Neuronal stem cell (in vitro differentiated cells): ENCODE data around the gene SMIM5.
A peak's percentile ranks its signal among the peaks of the same experiment; 100 is the strongest.

ENCODE experiments used
- DNase-seq: peaks from one replicate; pipeline ENCODE4 v3.0.0-alpha.2; 2013; ENCODE audit warnings: low spot score
- H2AFZ ChIP-seq: one replicate; pipeline ENCODE4 v1.6.1; 2013; ENCODE audit warnings: mild to moderate bottlenecking, low read length, inconsistent platforms
- H2AK5ac ChIP-seq: 2 replicates; pipeline ENCODE4 v1.6.1; 2013; ENCODE audit warnings: low read depth, mild to moderate bottlenecking, inconsistent platforms, low read length, moderate library complexity, mixed read lengths
- H2BK120ac ChIP-seq: 2 replicates; pipeline ENCODE4 v1.6.1; 2013; ENCODE audit warnings: low read depth, mild to moderate bottlenecking, inconsistent platforms, low read length, moderate library complexity, mixed read lengths
- H2BK12ac ChIP-seq: one replicate; pipeline ENCODE4 v1.6.1; 2013; ENCODE audit warnings: low read length, inconsistent platforms
- H2BK15ac ChIP-seq: 2 replicates; pipeline ENCODE4 v1.6.1; 2013; ENCODE audit warnings: mild to moderate bottlenecking, low read length, inconsistent platforms, mixed read lengths
- H2BK5ac ChIP-seq: one replicate; pipeline ENCODE4 v1.6.1; 2013; ENCODE audit warnings: inconsistent platforms, mild to moderate bottlenecking, low read length, moderate library complexity
- H3K14ac ChIP-seq: one replicate; pipeline ENCODE4 v1.6.1; 2013; ENCODE audit warnings: low read length, inconsistent platforms
- H3K18ac ChIP-seq: 2 replicates; pipeline ENCODE4 v1.6.1; 2013; ENCODE audit warnings: low read length, inconsistent platforms
- H3K23ac ChIP-seq: 2 replicates; pipeline ENCODE4 v1.6.1; 2013; ENCODE audit warnings: low read depth, mild to moderate bottlenecking, mixed read lengths, low read length, inconsistent platforms; ENCODE audit not compliant: poor library complexity
- H3K27ac ChIP-seq: replicated peaks from 3 replicates; pipeline ENCODE4 v1.5.1; 2013; ENCODE audit warnings: low read length, inconsistent platforms
- H3K27me3 ChIP-seq, 3 experiments: 2 replicates each; pipeline ENCODE4 v1.6.1; 2013; ENCODE audit warnings: low read length in 3 of 3, mild to moderate bottlenecking in 2 of 3, inconsistent platforms in 1 of 3, low read depth in 1 of 3, mixed read lengths in 1 of 3, moderate library complexity in 1 of 3; ENCODE audit not compliant: control insufficient read depth in 3 of 3, insufficient read depth in 3 of 3
- H3K36me3 ChIP-seq, 2 donors: replicated peaks in 1 of 2; 2 replicates each; pipeline ENCODE4 v1.6.1; 2013; ENCODE audit warnings: low read length in 2 of 2; ENCODE audit not compliant: control insufficient read depth in 2 of 2, insufficient read depth in 2 of 2
- H3K4ac ChIP-seq: 2 replicates; pipeline ENCODE4 v1.6.1; 2013; ENCODE audit warnings: inconsistent platforms, mild to moderate bottlenecking, low read length, moderate library complexity
- H3K4me1 ChIP-seq, 2 donors: 1 replicate in 1 of 2; 2 replicates in 1 of 2; pipeline ENCODE4 v1.6.1; 2013; ENCODE audit warnings: low read length in 2 of 2, low read depth in 1 of 2; ENCODE audit not compliant: control insufficient read depth in 2 of 2, insufficient read depth in 1 of 2
- H3K4me2 ChIP-seq: one replicate; pipeline ENCODE4 v1.6.1; 2013; ENCODE audit warnings: mild to moderate bottlenecking, low read length, inconsistent platforms; ENCODE audit not compliant: insufficient read depth, poor library complexity, severe bottlenecking
- H3K4me3 ChIP-seq, 2 donors: 2 replicates each; pipeline ENCODE4 v1.5.1; 2013; ENCODE audit warnings: low read length in 2 of 2, mild to moderate bottlenecking in 2 of 2, inconsistent platforms in 1 of 2, moderate library complexity in 1 of 2
- H3K79me1 ChIP-seq: one replicate; pipeline ENCODE4 v1.6.1; 2013; ENCODE audit warnings: low read depth, mild to moderate bottlenecking, inconsistent platforms, low read length, moderate library complexity
- H3K9ac ChIP-seq: one replicate; pipeline ENCODE4 v1.6.1; 2013; ENCODE audit warnings: mild to moderate bottlenecking, low read depth, low read length, inconsistent platforms; ENCODE audit not compliant: poor library complexity
- H3K9me3 ChIP-seq, 2 donors: replicated peaks in 1 of 2; 2 replicates each; pipeline versions ENCODE3 to v1.6.1; 2013; ENCODE audit warnings: low read length in 2 of 2, mild to moderate bottlenecking in 2 of 2, inconsistent platforms in 1 of 2, low read depth in 1 of 2, mixed read lengths in 1 of 2, moderate library complexity in 1 of 2; ENCODE audit not compliant: control insufficient read depth in 2 of 2, insufficient read depth in 1 of 2
- H4K8ac ChIP-seq: one replicate; pipeline ENCODE4 v1.6.1; 2013; ENCODE audit warnings: low read depth, mild to moderate bottlenecking, inconsistent platforms, low read length, moderate library complexity
- H4K91ac ChIP-seq: one replicate; pipeline ENCODE4 v1.6.1; 2013; ENCODE audit warnings: low read length, low read depth, mild to moderate bottlenecking, inconsistent platforms; ENCODE audit not compliant: poor library complexity
- WGBS, 2 donors: extraction: QIAGEN DNeasy Blood & Tissue Kit; methylation state at CpG; one replicate each; pipeline ENCODE4 v1.1.7; 2013; ENCODE audit warnings: missing lambda C conversion rate in 2 of 2, mixed read lengths in 1 of 2; ENCODE audit not compliant: insufficient read length in 2 of 2, insufficient replicate concordance in 1 of 2; ENCODE audit errors: extremely low coverage in 2 of 2; 5-methylcytosine and 5-hydroxymethylcytosine counted together

Gene SMIM5

GRCh38 chr17:75668489-75668888, 35.3 kb downstream of the SMIM5 start:
- no peak overlapping the region for H3K23ac ChIP-seq
- H3K79me1 ChIP-seq = peaks cover 10% of the 10 kb centered on the region
- no peaks in the 10 kb centered on the region for H3K27me3 ChIP-seq
- no peaks in the 10 kb centered on the region for H3K9me3 ChIP-seq
- H2BK5ac ChIP-seq = no peak overlapping the region
- no peak overlapping the region for H3K4me2 ChIP-seq
- no peak overlapping the region for H2AFZ ChIP-seq
- no peak for DNase-seq
- no peak overlapping the region for H2BK12ac ChIP-seq
- peaks cover 1 to 11% of the 10 kb centered on the region in 2 donors for H3K4me1 ChIP-seq
- no CpG with 5 or more reads among the region's 4 CpGs for WGBS, 2 donors
- peak overlapping the region in 1 of 2 donors; percentile 93 for H3K4me3 ChIP-seq
- H2BK15ac ChIP-seq = no peak overlapping the region
- no peak overlapping the region for H4K91ac ChIP-seq
- no peak overlapping the region for H2BK120ac ChIP-seq
- H3K4ac ChIP-seq = no peak overlapping the region
- H3K18ac ChIP-seq = no peak overlapping the region
- no peak overlapping the region for H3K9ac ChIP-seq
- H2AK5ac ChIP-seq = no peak overlapping the region
- H4K8ac ChIP-seq = no peak overlapping the region
- H3K14ac ChIP-seq = no peak overlapping the region
- no peak overlapping the region for H3K27ac ChIP-seq
- peaks cover 23 to 66% of the 10 kb centered on the region in 2 donors for H3K36me3 ChIP-seq

GRCh38 chr17:75670868-75671267, 37.6 kb downstream of the SMIM5 start:
- no peaks in the 10 kb centered on the region for H3K9me3 ChIP-seq
- H2BK5ac ChIP-seq = no peak overlapping the region
- no peak overlapping the region for H3K18ac ChIP-seq
- no peak overlapping the region for H4K8ac ChIP-seq
- no peak overlapping the region for H3K9ac ChIP-seq
- DNase-seq = no peak
- H3K23ac ChIP-seq = no peak overlapping the region
- no peak overlapping the region for H3K4me2 ChIP-seq
- no peak overlapping the region for H2AK5ac ChIP-seq
- WGBS, 2 donors = no CpG with 5 or more reads among the region's 5 CpGs
- peaks cover 1 to 9% of the 10 kb centered on the region in 2 donors for H3K4me1 ChIP-seq
- H3K4ac ChIP-seq = no peak overlapping the region
- H3K27me3 ChIP-seq = no peaks in the 10 kb centered on the region
- no peak overlapping the region for H3K14ac ChIP-seq
- no peak overlapping the region for H4K91ac ChIP-seq
- no peak overlapping the region for H2BK15ac ChIP-seq
- no peak overlapping the region for H2AFZ ChIP-seq
- H3K79me1 ChIP-seq = peaks cover 10% of the 10 kb centered on the region
- no peak overlapping the region for H3K4me3 ChIP-seq
- no peak overlapping the region for H3K27ac ChIP-seq
- H2BK12ac ChIP-seq = no peak overlapping the region
- peaks cover 23 to 65% of the 10 kb centered on the region in 2 donors for H3K36me3 ChIP-seq
- H2BK120ac ChIP-seq = no peak overlapping the region

GRCh38 chr17:75672011-75672410, 38.8 kb downstream of the SMIM5 start:
- no peak for DNase-seq
- Histone ChIP-seq H2AFZ (no peak overlapping the region), H3K4me2 (no peak overlapping the region), H3K14ac (no peak overlapping the region), H2AK5ac (no peak overlapping the region), H3K4me1 (peaks cover 0 to 4% of the 10 kb centered on the region in 2 donors), H4K91ac (no peak overlapping the region), H3K4me3 (no peak overlapping the region), H2BK15ac (no peak overlapping the region), H2BK12ac (no peak overlapping the region), H4K8ac (no peak overlapping the region), H3K9me3 (no peaks in the 10 kb centered on the region), H3K79me1 (peaks cover 10% of the 10 kb centered on the region), H3K27me3 (no peaks in the 10 kb centered on the region), H2BK5ac (no peak overlapping the region), H2BK120ac (no peak overlapping the region), H3K27ac (no peak overlapping the region), H3K23ac (no peak overlapping the region), H3K4ac (no peak overlapping the region), H3K18ac (no peak overlapping the region), H3K36me3 (peaks cover 23 to 75% of the 10 kb centered on the region in 2 donors), H3K9ac (no peak overlapping the region)
- no CpG with 5 or more reads among the region's 5 CpGs for WGBS, 2 donors

- Histone ChIP-seq H3K4ac (no peak overlapping the region), H3K4me3 (no peak overlapping the region), H2AFZ (no peak overlapping the region), H2AK5ac (no peak overlapping the region), H3K14ac (no peak overlapping the region), H3K36me3 (peaks cover 24 to 82% of the 10 kb centered on the region in 2 donors), H4K8ac (no peak overlapping the region), H3K27me3 (no peaks in the 10 kb centered on the region), H2BK15ac (no peak overlapping the region), H3K18ac (no peak overlapping the region), H3K23ac (no peak overlapping the region), H3K9me3 (no peaks in the 10 kb centered on the region), H3K4me1 (peaks cover 0 to under 1% of the 10 kb centered on the region in 2 donors), H3K9ac (no peak overlapping the region), H3K27ac (no peak overlapping the region), H2BK5ac (no peak overlapping the region), H2BK12ac (no peak overlapping the region), H3K4me2 (no peak overlapping the region), H2BK120ac (no peak overlapping the region), H4K91ac (no peak overlapping the region), H3K79me1 (peaks cover 5% of the 10 kb centered on the region)
- no CpG with 5 or more reads among the region's 4 CpGs for WGBS, 2 donors
- DNase-seq = no peak
Measured at GRCh38 chr17:75673487-75673886, 40.3 kb downstream of the SMIM5 start.
